ENCODE measurements around the gene C1orf167.

The C1orf167 gene

GRCh38 chr1:11768821-11769220 is 6.8 kb downstream of the C1orf167 start:
- Histone ChIP-seq H3F3A (ENCODE audit: control insufficient read depth, insufficient read depth) (peaks cover 2% of the 10 kb centered on the region; the same call in 1 of the 2 replicates), H3K9me3 (ENCODE audit: control insufficient read depth, insufficient read depth, low read length) (no peaks in the 10 kb centered on the region), H3K9me2 (replicated peaks; ENCODE audit: control insufficient read depth, low read length) (no peaks in the 10 kb centered on the region), H3K4me3 (ENCODE audit: low read length) (no peak overlapping the region), H4K20me1 (ENCODE audit: control insufficient read depth, insufficient read depth, low read depth, low read length) (no peaks in the 10 kb centered on the region), H3K36me3 (ENCODE audit: control insufficient read depth, low read length) (no peaks in the 10 kb centered on the region), H3K4me1 (ENCODE audit: control insufficient read depth, low read length) (peaks cover 12% of the 10 kb centered on the region), H3K27me3 (ENCODE audit: control insufficient read depth, low read length) (no peaks in the 10 kb centered on the region), H3K27ac (ENCODE audit: low read depth, low read length) (no peak overlapping the region), H3K79me2 (ENCODE audit: control insufficient read depth, low read length) (no peaks in the 10 kb centered on the region), H3K4me2 (ENCODE audit: low read length) (no peak overlapping the region)
- TF ChIP-seq EZH2phosphoT487 (IDR thresholded peaks at IDR 0.05; ENCODE audit: borderline replicate concordance, low read length) (no peak), CTCF (IDR thresholded peaks at IDR 0.05; ENCODE audit: low read depth, low read length, poor library complexity, severe bottlenecking) (no peak)

DNA sequence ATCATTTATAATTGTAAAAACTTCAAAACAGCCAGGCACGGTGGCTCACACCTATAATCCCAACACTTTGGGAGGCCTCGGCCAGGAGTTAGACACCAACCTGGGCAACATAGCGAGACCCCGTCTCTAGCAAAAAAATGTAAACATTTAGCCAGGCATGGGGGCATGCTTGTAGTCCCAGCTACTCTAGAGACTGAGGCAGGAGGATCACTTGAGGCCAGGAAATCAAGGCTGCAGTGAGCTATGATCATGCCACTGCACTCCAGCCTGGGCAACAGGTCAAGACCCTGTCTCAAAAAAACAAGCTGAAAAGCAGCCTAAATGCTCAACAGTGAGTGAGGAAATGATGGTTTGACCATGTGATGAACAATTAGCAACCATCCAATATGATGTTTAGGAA is 7.3 kb downstream of the C1orf167 start:
- H3K36me3 ChIP-seq (ENCODE audit: control insufficient read depth, low read length) = no peaks in the 10 kb centered on the region
- no peaks in the 10 kb centered on the region for H3K9me2 ChIP-seq (replicated peaks; ENCODE audit: control insufficient read depth, low read length)
- H3K4me3 ChIP-seq (ENCODE audit: low read length) = no peak overlapping the region
- peaks cover 2% of the 10 kb centered on the region; the same call in 1 of the 2 replicates for H3F3A ChIP-seq (ENCODE audit: control insufficient read depth, insufficient read depth)
- H3K27ac ChIP-seq (ENCODE audit: low read depth, low read length) = no peak overlapping the region
- TF ChIP-seq EZH2phosphoT487 (IDR thresholded peaks at IDR 0.05; ENCODE audit: borderline replicate concordance, low read length) (no peak), CTCF (IDR thresholded peaks at IDR 0.05; ENCODE audit: low read depth, low read length, poor library complexity, severe bottlenecking) (no peak)
- peaks cover 12% of the 10 kb centered on the region for H3K4me1 ChIP-seq (ENCODE audit: control insufficient read depth, low read length)
- no peaks in the 10 kb centered on the region for H3K9me3 ChIP-seq (ENCODE audit: control insufficient read depth, insufficient read depth, low read length)
- H3K79me2 ChIP-seq (ENCODE audit: control insufficient read depth, low read length) = no peaks in the 10 kb centered on the region
- H3K4me2 ChIP-seq (ENCODE audit: low read length) = no peak overlapping the region
- H3K27me3 ChIP-seq (ENCODE audit: control insufficient read depth, low read length) = no peaks in the 10 kb centered on the region
- no peaks in the 10 kb centered on the region for H4K20me1 ChIP-seq (ENCODE audit: control insufficient read depth, insufficient read depth, low read depth, low read length)

DNA sequence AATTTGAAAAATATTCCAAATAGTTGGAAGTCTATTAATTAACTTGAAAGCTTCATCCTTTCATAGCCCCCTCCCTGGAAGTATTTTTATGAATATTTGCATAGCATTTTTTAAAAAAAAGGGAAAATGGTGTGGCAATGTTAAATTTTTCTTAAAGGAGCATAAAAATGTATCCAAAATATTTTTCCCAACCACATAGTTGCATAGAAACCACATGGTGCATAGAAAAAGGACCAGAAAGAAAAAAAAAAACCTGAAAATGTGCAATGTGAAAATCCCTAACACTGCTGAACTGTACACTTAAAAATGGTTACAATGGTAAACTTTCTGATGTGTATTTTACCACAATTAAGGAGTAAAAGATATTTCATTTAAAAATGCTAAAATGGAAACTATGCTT is 8.0 kb downstream of the C1orf167 start:
- Histone ChIP-seq H3K9me2 (replicated peaks; ENCODE audit: control insufficient read depth, low read length) (no peaks in the 10 kb centered on the region), H3K9me3 (ENCODE audit: control insufficient read depth, insufficient read depth, low read length) (no peaks in the 10 kb centered on the region), H3K79me2 (ENCODE audit: control insufficient read depth, low read length) (no peaks in the 10 kb centered on the region), H3K4me3 (ENCODE audit: low read length) (no peak overlapping the region), H4K20me1 (ENCODE audit: control insufficient read depth, insufficient read depth, low read depth, low read length) (no peaks in the 10 kb centered on the region), H3K27me3 (ENCODE audit: control insufficient read depth, low read length) (no peaks in the 10 kb centered on the region), H3K4me2 (ENCODE audit: low read length) (no peak overlapping the region), H3K27ac (ENCODE audit: low read depth, low read length) (no peak overlapping the region), H3K36me3 (ENCODE audit: control insufficient read depth, low read length) (no peaks in the 10 kb centered on the region), H3F3A (ENCODE audit: control insufficient read depth, insufficient read depth) (peaks cover 2% of the 10 kb centered on the region; the same call in 1 of the 2 replicates), H3K4me1 (ENCODE audit: control insufficient read depth, low read length) (peaks cover 12% of the 10 kb centered on the region)
- TF ChIP-seq EZH2phosphoT487 (IDR thresholded peaks at IDR 0.05; ENCODE audit: borderline replicate concordance, low read length) (no peak), CTCF (IDR thresholded peaks at IDR 0.05; ENCODE audit: low read depth, low read length, poor library complexity, severe bottlenecking) (no peak)

All from DOHH2 (cell line).